D721Med (cell line): ENCODE data around the gene TSPAN32.

ENCODE experiments used
- DNase-seq: peaks from one replicate; pipeline ENCODE4 v3.0.0; 2011; ENCODE audit warnings: low spot score; ENCODE audit not compliant: insufficient read length
- FAIRE-seq: peaks from 2 replicates; lab custom pipeline; 2011; peaks lifted over from hg19 to GRCh38; lab: Jason Lieb, UNC
- TF ChIP-seq, protein P1 (sequence below): IDR thresholded peaks from 2 replicates; pipeline ENCODE4 v1.5.1; 2012; ENCODE audit warnings: mild to moderate bottlenecking, control low read depth; ENCODE audit not compliant: insufficient read depth; ENCODE audit errors: missing control alignments

The TSPAN32 gene

DNA sequence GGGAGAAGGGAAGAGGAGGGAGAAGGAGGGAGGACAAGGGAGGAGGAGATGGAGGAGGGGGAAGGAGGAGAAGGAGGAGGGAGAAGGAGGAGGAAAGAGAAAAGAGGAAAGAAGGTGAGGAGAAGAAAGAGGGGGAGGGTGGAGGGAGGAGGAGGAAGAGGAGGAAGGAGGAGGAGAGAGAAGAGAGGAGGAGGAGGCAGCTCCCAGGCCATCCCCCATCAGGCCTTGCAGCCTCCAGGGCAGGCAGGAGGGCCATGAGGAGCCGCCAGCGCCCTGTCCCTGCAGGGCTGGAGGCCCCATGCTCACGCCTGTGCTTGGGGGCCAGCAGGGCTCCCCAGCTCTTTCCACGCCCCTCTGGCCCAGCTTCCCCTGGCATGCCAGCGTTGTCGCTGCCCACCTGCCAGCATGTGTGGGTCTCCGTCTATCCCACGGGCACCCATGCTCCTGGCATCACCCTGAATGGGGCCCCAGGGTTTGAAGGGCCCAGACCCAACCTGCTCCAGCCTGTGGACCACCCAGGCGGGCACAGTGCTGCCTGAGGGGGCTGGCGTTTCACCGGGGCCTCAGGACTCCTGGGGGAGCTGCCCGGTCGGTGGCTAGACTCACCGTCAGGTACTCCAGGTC lies 5.2 kb downstream of the TSPAN32 start:
- FAIRE-seq: no peak
- no peak for DNase-seq
- TF ChIP-seq, protein P1, sequence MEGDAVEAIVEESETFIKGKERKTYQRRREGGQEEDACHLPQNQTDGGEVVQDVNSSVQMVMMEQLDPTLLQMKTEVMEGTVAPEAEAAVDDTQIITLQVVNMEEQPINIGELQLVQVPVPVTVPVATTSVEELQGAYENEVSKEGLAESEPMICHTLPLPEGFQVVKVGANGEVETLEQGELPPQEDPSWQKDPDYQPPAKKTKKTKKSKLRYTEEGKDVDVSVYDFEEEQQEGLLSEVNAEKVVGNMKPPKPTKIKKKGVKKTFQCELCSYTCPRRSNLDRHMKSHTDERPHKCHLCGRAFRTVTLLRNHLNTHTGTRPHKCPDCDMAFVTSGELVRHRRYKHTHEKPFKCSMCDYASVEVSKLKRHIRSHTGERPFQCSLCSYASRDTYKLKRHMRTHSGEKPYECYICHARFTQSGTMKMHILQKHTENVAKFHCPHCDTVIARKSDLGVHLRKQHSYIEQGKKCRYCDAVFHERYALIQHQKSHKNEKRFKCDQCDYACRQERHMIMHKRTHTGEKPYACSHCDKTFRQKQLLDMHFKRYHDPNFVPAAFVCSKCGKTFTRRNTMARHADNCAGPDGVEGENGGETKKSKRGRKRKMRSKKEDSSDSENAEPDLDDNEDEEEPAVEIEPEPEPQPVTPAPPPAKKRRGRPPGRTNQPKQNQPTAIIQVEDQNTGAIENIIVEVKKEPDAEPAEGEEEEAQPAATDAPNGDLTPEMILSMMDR: no peak

DNA sequence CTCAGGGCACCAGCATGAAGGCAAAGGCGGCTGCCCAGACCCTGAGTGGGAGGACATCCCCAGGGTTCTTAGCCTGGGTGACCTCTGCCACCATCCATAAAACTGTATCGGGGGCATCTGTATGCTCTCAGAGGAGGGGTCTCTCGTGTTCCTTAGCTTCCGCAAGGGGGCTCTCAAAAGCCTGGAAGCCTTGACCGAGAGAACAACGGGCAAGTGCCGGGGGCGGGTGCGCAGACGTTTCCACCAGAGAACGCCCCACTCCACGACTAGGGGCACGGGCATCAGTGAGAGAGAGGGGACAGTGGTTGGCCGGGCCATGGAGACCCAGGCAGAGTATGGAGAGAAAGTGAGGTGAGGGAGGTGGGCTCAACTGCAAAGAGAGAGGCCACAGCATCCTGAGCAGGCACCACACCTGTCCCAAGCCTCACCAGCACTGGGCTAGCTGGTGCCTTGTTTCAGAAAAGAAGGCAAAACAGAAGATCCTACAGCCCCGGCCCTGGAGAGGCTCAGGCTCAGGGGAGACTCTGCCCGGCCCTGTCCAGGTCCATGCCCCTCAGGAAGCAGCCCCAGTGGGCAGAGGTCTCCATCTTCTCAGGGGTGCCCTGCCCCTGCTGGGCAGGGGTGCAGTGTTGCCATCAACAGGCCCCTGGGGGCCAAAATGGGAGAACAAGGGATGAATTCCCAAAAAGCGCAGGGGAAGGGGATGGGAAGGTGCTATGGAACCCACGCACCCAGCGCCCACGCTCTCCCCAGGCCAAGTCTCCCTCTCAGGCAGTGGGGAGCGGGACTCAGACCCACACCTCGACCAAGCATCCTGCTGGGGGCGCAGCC lies 5.9 kb downstream of the TSPAN32 start:
- DNase-seq (no peak), FAIRE-seq (no peak)
- TF ChIP-seq, protein P1: no peak

GRCh38 chr11:2308713-2309112 lies 6.9 kb downstream of the TSPAN32 start:
- DNase-seq: no peak
- no peak for FAIRE-seq
- TF ChIP-seq, protein P1: no peak

DNA sequence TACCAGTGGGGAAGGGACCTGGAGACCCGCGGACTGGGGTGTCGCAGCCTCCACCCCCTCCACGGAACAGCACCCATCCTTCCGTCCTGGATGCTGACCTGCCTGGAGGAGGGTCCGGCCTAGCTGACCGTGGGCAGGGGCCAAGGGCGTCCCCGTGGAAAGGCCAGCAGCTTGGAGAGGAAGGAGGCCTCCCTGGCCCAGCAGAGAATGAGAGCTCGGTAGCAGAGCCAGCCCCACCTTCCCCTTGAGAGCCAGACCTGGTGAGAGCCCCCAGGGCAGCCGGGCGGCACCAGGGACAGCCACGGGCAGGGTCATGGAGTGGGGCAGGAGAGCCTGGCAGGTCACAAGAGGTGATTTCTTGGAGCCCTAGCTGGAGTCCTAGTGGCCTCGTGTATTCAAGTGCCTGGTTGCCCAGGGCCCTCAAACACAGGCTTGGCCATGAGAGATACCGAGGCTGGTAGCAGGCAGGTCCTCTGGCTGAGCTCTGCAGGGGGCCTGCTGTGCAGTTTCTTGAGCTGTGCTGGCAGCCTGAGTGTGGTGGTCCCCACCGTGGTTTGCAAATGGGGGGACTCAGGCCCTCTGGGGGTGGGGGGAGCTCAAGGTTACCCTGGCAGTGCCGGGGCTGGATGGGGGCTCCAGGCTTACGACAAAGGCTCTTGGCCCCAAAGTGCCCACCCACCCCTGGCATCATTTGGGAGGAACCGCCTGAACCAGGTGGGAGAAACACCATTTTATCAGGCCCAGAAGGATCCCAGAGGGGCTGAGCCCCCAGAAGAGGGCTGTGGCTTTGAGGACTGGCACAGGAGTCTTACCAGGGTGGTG lies 7.6 kb downstream of the TSPAN32 start:
- FAIRE-seq: no peak
- DNase-seq: no peak
- TF ChIP-seq, protein P1: no peak

DNA sequence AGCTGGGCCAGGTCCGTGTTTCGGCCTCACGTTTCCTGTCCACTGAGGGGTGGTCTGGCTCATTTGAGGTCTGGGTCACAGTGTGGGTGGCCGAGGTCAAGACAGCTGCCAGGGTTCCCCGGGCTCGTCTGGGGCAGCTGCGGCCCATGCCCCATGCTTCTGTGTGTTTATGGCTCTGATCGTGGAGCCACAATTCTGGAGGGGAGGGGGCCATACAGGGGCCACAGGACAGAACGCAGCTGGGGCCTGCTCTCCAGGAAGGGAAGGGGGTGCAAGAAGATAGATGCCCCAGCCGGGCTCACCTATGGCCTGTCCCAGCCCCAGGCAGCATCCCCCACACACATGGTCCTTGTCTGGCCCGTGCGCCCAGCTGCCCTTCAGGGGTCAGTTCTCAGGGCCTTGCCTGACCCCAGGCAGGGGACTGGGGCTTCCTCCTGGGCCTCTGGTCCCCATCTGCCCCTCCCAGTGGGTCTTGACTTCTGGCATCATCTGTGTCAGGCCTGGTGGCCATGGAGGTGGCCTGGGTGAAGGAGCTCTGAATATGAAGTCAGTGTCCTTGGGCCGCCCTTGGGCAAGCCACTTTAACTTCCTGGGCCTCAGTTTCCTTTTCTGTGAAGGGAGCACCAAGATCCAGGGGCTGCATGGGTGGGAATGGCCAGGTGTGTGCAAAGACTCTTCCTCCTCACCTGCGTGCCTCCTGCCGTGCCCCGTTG lies 8.4 kb downstream of the TSPAN32 start:
- DNase-seq: no peak
- TF ChIP-seq, protein P1: no peak
- FAIRE-seq: no peak

DNA sequence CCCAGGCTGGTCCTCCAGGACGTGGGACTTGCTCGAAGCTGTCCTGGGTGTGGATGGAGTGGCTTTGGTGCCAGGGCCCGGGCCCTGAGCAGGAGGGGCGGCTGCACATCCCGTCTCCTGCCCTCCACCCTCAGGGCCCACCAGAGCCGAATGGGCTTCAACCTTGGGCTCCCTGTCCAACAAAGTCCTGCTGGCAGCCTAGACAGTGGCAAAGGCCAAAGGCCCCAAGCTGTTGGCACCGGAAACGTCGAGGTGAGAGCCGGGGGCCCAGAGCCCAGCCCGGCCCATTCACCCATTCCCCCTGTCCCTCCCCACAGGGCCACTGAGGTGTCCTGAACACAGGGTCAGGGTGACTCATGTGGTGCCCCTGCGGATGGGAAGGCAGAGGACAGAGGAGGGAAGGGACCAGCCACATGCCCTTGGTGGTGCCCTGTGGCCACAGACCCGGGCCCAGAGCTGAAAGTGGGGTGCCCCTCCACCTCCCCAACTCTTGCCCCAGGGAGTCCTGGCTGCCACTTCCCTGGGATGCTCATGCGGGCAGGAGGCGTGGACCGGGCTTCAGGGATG lies 9.1 kb downstream of the TSPAN32 start:
- TF ChIP-seq, protein P1: no peak
- FAIRE-seq: no peak

More for the DNA sequence above, 9.1 kb downstream of the TSPAN32 start:
- DNase-seq: no peak
